ENCODE results near the gene HNRNPA1. TPM values are rescaled to one million over a fixed set of nuclear protein-coding genes. Genes with fewer than 3 reads are reported as not detected.
A peak's percentile ranks its signal among the peaks of the same experiment; 100 is the strongest.

HNRNPA1 gene
- total and polyA plus RNA-seq, 5 donors from 2014 or later = 750 to 1,288 (median 852) TPM

GRCh38 chr12:54294953-54295566, 14.5 kb downstream of the HNRNPA1 start:
- H3K9me3 Mint-ChIP-seq = no peaks in the 10 kb centered on the region
- Histone ChIP-seq H3K4me1 (ENCODE audit: control insufficient read depth, insufficient read depth, low read length, poor library complexity, severe bottlenecking) (peaks cover 5% of the 10 kb centered on the region), H3K27me3 (ENCODE audit: control insufficient read depth, insufficient read depth, low read length) (peaks cover 18% of the 10 kb centered on the region), H3K27ac (ENCODE audit: insufficient read depth, low read length, poor library complexity, severe bottlenecking) (no peak overlapping the region), H3K36me3 (ENCODE audit: control insufficient read depth, insufficient read depth, low read length) (no peaks in the 10 kb centered on the region), H3K9me3 (ENCODE audit: control insufficient read depth in 2 of 2, low read length in 2 of 2) (no peaks in the 10 kb centered on the region), H3K4me3 (ENCODE audit: low read depth, low read length) (no peak overlapping the region)
- no peak overlapping the region for H3K4me3 Mint-ChIP-seq
- ATAC-seq (ENCODE audit: low read depth in 2 of 2) = no peak
- DNase-seq = no peak
- no peaks in the 10 kb centered on the region for H3K36me3 Mint-ChIP-seq
- H3K27ac Mint-ChIP-seq = no peak overlapping the region
- H3K27me3 Mint-ChIP-seq = peaks cover 37% of the 10 kb centered on the region
- H3K4me1 Mint-ChIP-seq = peaks cover 0 to 8% (median 4%) of the 10 kb centered on the region in 4 donors

GRCh38 chr12:54296393-54297099, 16.0 kb downstream of the HNRNPA1 start:
- Histone ChIP-seq H3K27me3 (ENCODE audit: control insufficient read depth, insufficient read depth, low read length) (peaks cover 28% of the 10 kb centered on the region), H3K27ac (ENCODE audit: insufficient read depth, low read length, poor library complexity, severe bottlenecking) (no peak overlapping the region), H3K9me3 (ENCODE audit: control insufficient read depth in 2 of 2, low read length in 2 of 2) (no peaks in the 10 kb centered on the region), H3K36me3 (ENCODE audit: control insufficient read depth, insufficient read depth, low read length) (no peaks in the 10 kb centered on the region), H3K4me3 (ENCODE audit: low read depth, low read length) (no peak overlapping the region), H3K4me1 (ENCODE audit: control insufficient read depth, insufficient read depth, low read length, poor library complexity, severe bottlenecking) (peaks cover 14% of the 10 kb centered on the region)
- Mint-ChIP-seq H3K4me3 (no peak overlapping the region), H3K4me1 (peaks cover 0 to 19% (median 4%) of the 10 kb centered on the region in 4 donors), H3K27me3 (peaks cover 52% of the 10 kb centered on the region), H3K36me3 (no peaks in the 10 kb centered on the region), H3K9me3 (no peaks in the 10 kb centered on the region), H3K27ac (peak overlapping the region in 1 of 3 donors; percentile 67)
- ATAC-seq (ENCODE audit: low read depth in 2 of 2) (no peak), DNase-seq (no peak)

- peaks cover 0 to 20% (median 4%) of the 10 kb centered on the region in 4 donors for H3K4me1 Mint-ChIP-seq
Measured at GRCh38 chr12:54298904-54299303, 18.4 kb downstream of the HNRNPA1 start.

GRCh38 chr12:54299515-54300224, 19.1 kb downstream of the HNRNPA1 start:
- Histone ChIP-seq H3K4me3 (ENCODE audit: low read depth, low read length) (no peak overlapping the region), H3K9me3 (ENCODE audit: control insufficient read depth in 2 of 2, low read length in 2 of 2) (no peaks in the 10 kb centered on the region), H3K27ac (ENCODE audit: insufficient read depth, low read length, poor library complexity, severe bottlenecking) (no peak overlapping the region), H3K27me3 (ENCODE audit: control insufficient read depth, insufficient read depth, low read length) (peaks cover 49% of the 10 kb centered on the region), H3K4me1 (ENCODE audit: control insufficient read depth, insufficient read depth, low read length, poor library complexity, severe bottlenecking) (peaks cover 14% of the 10 kb centered on the region), H3K36me3 (ENCODE audit: control insufficient read depth, insufficient read depth, low read length) (no peaks in the 10 kb centered on the region)
- no peak overlapping the region for H3K27ac Mint-ChIP-seq
- no peaks in the 10 kb centered on the region for H3K9me3 Mint-ChIP-seq
- peaks cover 77% of the 10 kb centered on the region for H3K27me3 Mint-ChIP-seq
- no peak for DNase-seq
- no peak for ATAC-seq (ENCODE audit: low read depth in 2 of 2)
- H3K36me3 Mint-ChIP-seq = no peaks in the 10 kb centered on the region
- H3K4me1 Mint-ChIP-seq = peaks cover 0 to 22% (median 4%) of the 10 kb centered on the region in 4 donors
- H3K4me3 Mint-ChIP-seq = no peak overlapping the region

More at GRCh38 chr12:54298904-54299303, 18.4 kb downstream of the HNRNPA1 start:
- no peak overlapping the region for H3K4me3 ChIP-seq (ENCODE audit: low read depth, low read length)
- peak overlapping the region in 1 of 4 donors; percentile 30 for H3K4me3 Mint-ChIP-seq
- peaks cover 14% of the 10 kb centered on the region for H3K4me1 ChIP-seq (ENCODE audit: control insufficient read depth, insufficient read depth, low read length, poor library complexity, severe bottlenecking)
- no peak overlapping the region for H3K27ac Mint-ChIP-seq
- no peak for ATAC-seq (ENCODE audit: low read depth in 2 of 2)
- no peak for DNase-seq
- H3K9me3 ChIP-seq (ENCODE audit: control insufficient read depth in 2 of 2, low read length in 2 of 2) = no peaks in the 10 kb centered on the region
- no peaks in the 10 kb centered on the region for H3K9me3 Mint-ChIP-seq
- peaks cover 47% of the 10 kb centered on the region for H3K27me3 ChIP-seq (ENCODE audit: control insufficient read depth, insufficient read depth, low read length)
- H3K27me3 Mint-ChIP-seq = peaks cover 70% of the 10 kb centered on the region
- H3K36me3 ChIP-seq (ENCODE audit: control insufficient read depth, insufficient read depth, low read length) = no peaks in the 10 kb centered on the region
- H3K27ac ChIP-seq (ENCODE audit: insufficient read depth, low read length, poor library complexity, severe bottlenecking) = no peak overlapping the region
- no peaks in the 10 kb centered on the region for H3K36me3 Mint-ChIP-seq

- H3K4me3 Mint-ChIP-seq = no peak overlapping the region
- Histone ChIP-seq H3K4me3 (ENCODE audit: low read depth, low read length) (no peak overlapping the region), H3K27ac (ENCODE audit: insufficient read depth, low read length, poor library complexity, severe bottlenecking) (no peak overlapping the region)
Measured at GRCh38 chr12:54300225-54300731, 19.8 kb downstream of the HNRNPA1 start.

GRCh38 chr12:54300732-54301427, 20.4 kb downstream of the HNRNPA1 start, which contains the start of gene NFE2:
Gene NFE2, minus strand, starts transcription at chr12:54301015. Its CDS starts 5,767 bp downstream, at chr12:54295248.
- H3K36me3 ChIP-seq (ENCODE audit: control insufficient read depth, insufficient read depth, low read length) = no peaks in the 10 kb centered on the region
- peak in 1 of 3 donors; percentile 31 for DNase-seq
- H3K4me3 Mint-ChIP-seq = peak within 1 kb of the TSS in 1 of 4 donors; percentile 68
- no peak within 1 kb of the TSS for H3K27ac ChIP-seq (ENCODE audit: insufficient read depth, low read length, poor library complexity, severe bottlenecking)
- no peaks in the 10 kb centered on the region for H3K9me3 ChIP-seq (ENCODE audit: control insufficient read depth in 2 of 2, low read length in 2 of 2)
- H3K27me3 ChIP-seq (ENCODE audit: control insufficient read depth, insufficient read depth, low read length) = peaks cover 52% of the 10 kb centered on the region
- peaks cover 0 to 22% (median 4%) of the 10 kb centered on the region in 4 donors for H3K4me1 Mint-ChIP-seq
- no peaks in the 10 kb centered on the region for H3K9me3 Mint-ChIP-seq
- no peak within 1 kb of the TSS for H3K4me3 ChIP-seq (ENCODE audit: low read depth, low read length)
- peaks cover 14% of the 10 kb centered on the region for H3K4me1 ChIP-seq (ENCODE audit: control insufficient read depth, insufficient read depth, low read length, poor library complexity, severe bottlenecking)
- ATAC-seq (ENCODE audit: low read depth in 2 of 2) = peak; percentile 49 to 65
- H3K36me3 Mint-ChIP-seq = no peaks in the 10 kb centered on the region
- peaks cover 85% of the 10 kb centered on the region for H3K27me3 Mint-ChIP-seq
- no peak within 1 kb of the TSS for H3K27ac Mint-ChIP-seq

More at GRCh38 chr12:54300225-54300731, 19.8 kb downstream of the HNRNPA1 start:
- Histone ChIP-seq H3K9me3 (ENCODE audit: control insufficient read depth in 2 of 2, low read length in 2 of 2) (no peaks in the 10 kb centered on the region), H3K36me3 (ENCODE audit: control insufficient read depth, insufficient read depth, low read length) (no peaks in the 10 kb centered on the region), H3K27me3 (ENCODE audit: control insufficient read depth, insufficient read depth, low read length) (peaks cover 52% of the 10 kb centered on the region), H3K4me1 (ENCODE audit: control insufficient read depth, insufficient read depth, low read length, poor library complexity, severe bottlenecking) (peaks cover 14% of the 10 kb centered on the region)
- no peak overlapping the region for H3K27ac Mint-ChIP-seq
- H3K27me3 Mint-ChIP-seq = peaks cover 83% of the 10 kb centered on the region
- ATAC-seq (ENCODE audit: low read depth in 2 of 2) (no peak), DNase-seq (no peak)
- no peaks in the 10 kb centered on the region for H3K9me3 Mint-ChIP-seq
- H3K4me1 Mint-ChIP-seq = peaks cover 0 to 22% (median 4%) of the 10 kb centered on the region in 4 donors
- no peaks in the 10 kb centered on the region for H3K36me3 Mint-ChIP-seq

- peaks cover 0 to 1% (median 0%) of the 10 kb centered on the region in 7 donors for H3K9me3 Mint-ChIP-seq
- Histone ChIP-seq H3K27ac (ENCODE audit: insufficient read depth, low read length, poor library complexity, severe bottlenecking) (no peak overlapping the region), H3K4me3 (ENCODE audit: low read depth, low read length) (no peak overlapping the region), H3K27me3 (ENCODE audit: control insufficient read depth, insufficient read depth, low read length) (peaks cover 54% of the 10 kb centered on the region), H3K36me3 (ENCODE audit: control insufficient read depth, insufficient read depth, low read length) (no peaks in the 10 kb centered on the region), H3K4me1 (ENCODE audit: control insufficient read depth, insufficient read depth, low read length, poor library complexity, severe bottlenecking) (peaks cover 14% of the 10 kb centered on the region), H3K9me3 (ENCODE audit: control insufficient read depth in 2 of 2, low read length in 2 of 2) (no peaks in the 10 kb centered on the region)
- no peaks in the 10 kb centered on the region for H3K36me3 Mint-ChIP-seq
- no peak overlapping the region for H3K4me3 Mint-ChIP-seq
- DNase-seq (no peak), ATAC-seq (ENCODE audit: low read depth in 2 of 2) (no peak)
- H3K4me1 Mint-ChIP-seq = peaks cover 0 to 22% (median 4%) of the 10 kb centered on the region in 4 donors
- H3K27ac Mint-ChIP-seq = peak overlapping the region in 1 of 3 donors; percentile 6
- H3K27me3 Mint-ChIP-seq = peaks cover 78% of the 10 kb centered on the region
Measured at GRCh38 chr12:54301428-54302048, 21.0 kb downstream of the HNRNPA1 start.
